GM12872 (cell line): ENCODE results near the gene TJAP1.

Experiments used
- TF ChIP-seq, protein P1 (sequence below): IDR thresholded peaks from 3 replicates; pipeline ENCODE4 v1.5.1; 2011; ENCODE audit warnings: low read depth, mild to moderate bottlenecking, low read length, moderate library complexity; ENCODE audit not compliant: insufficient read depth

TJAP1 gene

DNA sequence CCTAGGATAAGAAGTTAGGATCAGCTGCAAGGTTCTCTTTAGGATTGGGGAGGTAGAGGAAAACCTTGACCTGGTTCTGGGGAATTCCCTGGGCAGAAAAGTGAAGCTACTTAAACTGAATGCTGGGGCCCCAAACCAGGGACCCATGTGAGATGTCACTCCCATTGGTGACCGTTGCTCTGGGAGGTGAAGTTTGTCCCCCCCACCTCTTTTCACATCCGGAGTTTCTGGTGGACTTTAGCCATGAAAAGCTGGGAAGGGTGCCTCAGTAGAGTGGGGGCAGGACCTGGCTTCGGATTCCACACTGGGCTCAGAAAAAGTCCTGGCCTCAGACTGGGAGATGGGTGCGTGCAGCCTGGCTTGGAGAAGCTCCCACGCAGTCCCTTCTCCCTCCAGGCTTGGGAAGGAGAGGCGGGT lies 13.2 kb downstream of the TJAP1 start:
- TF ChIP-seq, protein P1, sequence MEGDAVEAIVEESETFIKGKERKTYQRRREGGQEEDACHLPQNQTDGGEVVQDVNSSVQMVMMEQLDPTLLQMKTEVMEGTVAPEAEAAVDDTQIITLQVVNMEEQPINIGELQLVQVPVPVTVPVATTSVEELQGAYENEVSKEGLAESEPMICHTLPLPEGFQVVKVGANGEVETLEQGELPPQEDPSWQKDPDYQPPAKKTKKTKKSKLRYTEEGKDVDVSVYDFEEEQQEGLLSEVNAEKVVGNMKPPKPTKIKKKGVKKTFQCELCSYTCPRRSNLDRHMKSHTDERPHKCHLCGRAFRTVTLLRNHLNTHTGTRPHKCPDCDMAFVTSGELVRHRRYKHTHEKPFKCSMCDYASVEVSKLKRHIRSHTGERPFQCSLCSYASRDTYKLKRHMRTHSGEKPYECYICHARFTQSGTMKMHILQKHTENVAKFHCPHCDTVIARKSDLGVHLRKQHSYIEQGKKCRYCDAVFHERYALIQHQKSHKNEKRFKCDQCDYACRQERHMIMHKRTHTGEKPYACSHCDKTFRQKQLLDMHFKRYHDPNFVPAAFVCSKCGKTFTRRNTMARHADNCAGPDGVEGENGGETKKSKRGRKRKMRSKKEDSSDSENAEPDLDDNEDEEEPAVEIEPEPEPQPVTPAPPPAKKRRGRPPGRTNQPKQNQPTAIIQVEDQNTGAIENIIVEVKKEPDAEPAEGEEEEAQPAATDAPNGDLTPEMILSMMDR = no peak

DNA sequence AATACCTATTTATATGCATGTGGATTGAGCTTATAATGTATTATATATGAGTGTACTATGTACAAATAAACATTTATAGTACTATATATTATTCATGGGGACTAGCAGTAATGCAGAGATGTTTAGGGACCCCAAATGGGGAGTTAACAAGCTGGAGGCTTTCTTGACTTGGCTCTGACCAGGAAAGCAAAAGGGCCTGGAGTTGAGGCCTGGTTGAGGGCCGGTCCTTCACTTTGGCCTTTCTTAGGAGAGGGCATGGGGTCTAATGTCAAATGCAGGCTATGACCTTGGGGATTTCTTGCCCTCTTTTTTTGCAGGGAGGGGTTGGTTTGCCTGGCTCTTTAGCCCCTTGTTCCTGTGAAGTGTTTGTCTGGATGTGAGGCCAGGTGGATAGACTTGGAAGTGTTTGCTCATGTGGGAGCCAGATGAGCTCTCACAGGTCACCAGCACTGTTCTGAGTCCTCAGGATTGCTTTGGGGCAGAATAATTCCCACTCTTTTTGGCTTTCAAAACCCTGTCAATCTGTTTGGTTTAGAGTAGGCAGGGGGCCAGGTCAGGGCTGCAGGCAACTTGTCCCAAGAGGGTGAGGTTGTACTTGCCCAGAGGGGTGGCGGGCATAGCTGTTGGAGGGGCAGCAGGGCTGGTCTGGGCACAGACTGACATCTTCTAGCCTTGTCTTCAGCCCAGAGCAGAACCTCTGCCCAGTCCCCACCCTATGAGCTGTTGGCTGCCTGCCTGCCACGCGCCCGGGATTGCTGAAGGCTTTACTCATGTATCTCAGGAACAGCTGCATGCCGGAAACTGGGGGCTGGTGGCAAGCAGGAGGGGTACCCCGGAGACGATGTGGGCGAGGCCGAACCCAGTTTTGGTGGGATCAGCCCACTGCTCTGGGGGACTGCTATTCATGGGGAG lies 14.6 kb downstream of the TJAP1 start:
- TF ChIP-seq, protein P1 = no peak

DNA sequence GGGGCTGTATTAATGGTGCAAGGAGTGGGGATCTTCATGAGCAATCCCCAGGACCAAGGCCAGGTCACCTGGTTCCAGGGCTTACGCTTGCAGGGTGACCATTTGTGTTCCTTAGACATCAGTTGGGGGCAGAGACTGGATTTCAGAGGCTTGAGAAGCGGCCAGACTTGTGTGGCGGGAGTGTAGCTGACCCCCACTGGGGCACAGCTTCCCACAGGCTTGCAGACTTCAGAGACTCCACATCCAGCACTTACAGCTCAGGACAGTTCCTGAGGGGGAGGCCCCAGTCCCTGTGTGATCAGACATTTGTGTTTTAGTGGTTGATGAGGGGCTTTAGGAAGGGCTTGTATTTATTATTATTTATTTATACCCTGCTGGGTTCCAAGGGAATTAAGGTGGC lies 15.3 kb downstream of the TJAP1 start:
- TF ChIP-seq, protein P1 = no peak

DNA sequence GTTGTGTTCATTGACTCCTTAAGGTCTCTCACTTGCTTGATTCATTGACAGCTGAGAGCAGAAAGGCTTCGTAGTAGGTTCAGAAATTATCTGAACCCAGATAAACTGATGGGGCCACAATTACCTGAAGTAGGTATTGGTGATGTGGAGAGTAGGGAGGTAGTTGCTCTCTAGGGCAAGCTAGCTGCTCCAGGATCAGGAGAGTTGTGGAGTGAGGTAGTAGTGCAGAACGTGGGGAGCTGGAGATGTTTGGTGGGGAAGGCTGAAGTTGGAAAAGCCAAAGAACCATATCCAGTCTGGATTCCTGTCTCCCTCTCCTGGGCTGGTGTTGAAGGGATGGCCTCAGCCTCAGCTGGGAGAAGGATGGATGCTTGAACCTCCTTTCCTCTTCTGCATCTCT lies 15.9 kb downstream of the TJAP1 start:
- TF ChIP-seq, protein P1 = no peak

DNA sequence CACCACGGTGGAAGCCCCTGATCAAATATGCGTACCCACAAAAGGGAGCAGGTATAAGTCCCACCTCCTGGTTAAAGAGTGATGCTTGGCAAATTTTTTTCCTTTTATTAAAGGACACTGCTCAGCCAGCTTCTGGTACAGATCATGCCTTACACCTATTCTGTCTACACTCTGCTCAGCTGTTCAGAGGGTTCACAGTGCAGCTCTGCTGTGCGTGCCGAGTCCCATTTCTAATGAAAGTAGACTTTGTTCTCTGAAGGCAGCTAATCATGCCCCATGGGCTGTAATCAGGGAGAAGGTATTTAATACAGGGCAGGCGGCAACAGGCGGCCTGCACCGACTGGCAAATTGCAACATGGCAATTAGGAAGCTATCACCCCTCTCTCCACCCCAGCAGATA lies 16.5 kb downstream of the TJAP1 start:
- TF ChIP-seq, protein P1 = no peak

DNA sequence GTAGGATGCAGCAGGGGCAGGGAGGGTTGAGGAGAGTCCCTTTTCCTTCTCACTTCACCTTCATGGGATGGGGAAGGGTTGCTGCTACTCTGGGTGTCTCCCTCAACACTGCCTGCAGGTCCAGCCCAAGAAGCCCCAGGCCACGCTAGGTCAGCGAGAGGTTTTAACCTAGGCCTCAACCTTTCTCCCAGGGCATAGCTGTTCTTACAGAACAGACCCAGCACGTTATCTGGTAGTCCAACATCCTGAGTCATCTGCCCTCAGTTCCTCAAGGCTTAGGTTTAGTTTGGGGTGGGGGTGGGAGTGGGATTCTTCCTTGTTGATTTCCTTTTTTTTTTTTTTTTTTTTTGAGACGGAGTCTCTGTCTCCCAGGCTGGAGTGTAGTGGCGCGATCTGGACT lies 17.0 kb downstream of the TJAP1 start:
- TF ChIP-seq, protein P1 = no peak

DNA sequence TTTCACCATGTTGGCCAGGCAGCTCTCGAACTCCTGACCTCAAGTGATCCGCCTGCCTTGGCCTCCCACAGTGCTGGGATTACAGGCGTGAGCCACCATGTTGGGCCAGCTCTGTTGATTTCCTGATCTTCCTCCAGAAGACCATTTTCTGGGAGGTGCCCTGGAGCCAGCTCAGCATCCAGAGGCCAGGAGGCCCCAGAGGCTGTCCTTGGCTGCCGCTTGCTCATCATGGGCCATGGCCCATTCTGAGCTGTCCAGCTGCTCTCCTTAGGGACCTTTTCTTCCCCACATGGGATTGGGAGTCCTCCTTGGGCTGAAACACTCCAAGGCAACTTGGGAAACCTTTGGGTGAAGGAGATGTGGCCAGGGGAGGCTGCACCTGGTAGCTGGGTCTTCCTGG lies 17.4 kb downstream of the TJAP1 start:
- TF ChIP-seq, protein P1 = no peak
